Measurements from ENCODE around the gene HNRNPUL2.

DNA sequence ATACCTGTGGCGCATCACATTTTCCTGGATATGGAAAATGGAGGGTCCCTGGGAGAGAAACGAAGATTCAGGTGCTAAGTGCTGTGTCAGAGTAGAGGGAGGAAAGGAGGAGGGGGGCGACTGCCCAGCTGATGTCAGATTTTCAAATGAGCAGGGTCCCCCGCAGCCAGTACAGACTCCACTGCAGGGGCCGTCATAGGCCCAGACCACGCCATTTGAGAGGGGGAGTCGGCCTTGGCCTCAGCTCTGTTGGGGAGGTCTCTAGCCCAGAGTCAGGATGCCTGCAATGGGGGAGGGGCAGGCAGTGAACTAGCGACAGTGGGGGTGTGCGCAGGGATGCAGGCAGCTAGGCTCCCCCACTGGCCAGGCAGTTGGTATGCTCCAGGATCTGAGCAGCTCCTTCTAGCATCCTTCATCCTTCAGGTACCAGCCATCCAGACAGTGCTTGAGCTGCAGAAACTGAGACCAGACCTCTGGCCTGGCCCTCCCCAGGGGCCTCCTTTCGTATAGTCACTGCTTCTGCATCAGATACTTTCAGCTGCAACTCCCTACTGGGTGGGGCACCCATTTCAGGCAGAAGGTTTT, 19.9 kb downstream of the HNRNPUL2 start, which contains the start of the genes BSCL2 and GNG3:
- TF ChIP-seq, protein P1, sequence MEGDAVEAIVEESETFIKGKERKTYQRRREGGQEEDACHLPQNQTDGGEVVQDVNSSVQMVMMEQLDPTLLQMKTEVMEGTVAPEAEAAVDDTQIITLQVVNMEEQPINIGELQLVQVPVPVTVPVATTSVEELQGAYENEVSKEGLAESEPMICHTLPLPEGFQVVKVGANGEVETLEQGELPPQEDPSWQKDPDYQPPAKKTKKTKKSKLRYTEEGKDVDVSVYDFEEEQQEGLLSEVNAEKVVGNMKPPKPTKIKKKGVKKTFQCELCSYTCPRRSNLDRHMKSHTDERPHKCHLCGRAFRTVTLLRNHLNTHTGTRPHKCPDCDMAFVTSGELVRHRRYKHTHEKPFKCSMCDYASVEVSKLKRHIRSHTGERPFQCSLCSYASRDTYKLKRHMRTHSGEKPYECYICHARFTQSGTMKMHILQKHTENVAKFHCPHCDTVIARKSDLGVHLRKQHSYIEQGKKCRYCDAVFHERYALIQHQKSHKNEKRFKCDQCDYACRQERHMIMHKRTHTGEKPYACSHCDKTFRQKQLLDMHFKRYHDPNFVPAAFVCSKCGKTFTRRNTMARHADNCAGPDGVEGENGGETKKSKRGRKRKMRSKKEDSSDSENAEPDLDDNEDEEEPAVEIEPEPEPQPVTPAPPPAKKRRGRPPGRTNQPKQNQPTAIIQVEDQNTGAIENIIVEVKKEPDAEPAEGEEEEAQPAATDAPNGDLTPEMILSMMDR (conservative IDR thresholded peaks at IDR 0.05; ENCODE audit: low read length), result no peak
- no peak for TF ChIP-seq EZH2phosphoT487 (IDR thresholded peaks at IDR 0.05; ENCODE audit: borderline replicate concordance, low read depth, low read length)
